Activated CD4-positive, alpha-beta T cell treated with anti-CD3 and anti-CD28 coated beads for 4 hours (primary cell): ENCODE measurements around the gene CDH23.

Experiments
- DNase-seq, 2 donors: peaks; one replicate each; pipeline ENCODE4 v3.0.0-alpha.2; 2020

The CDH23 gene

DNA sequence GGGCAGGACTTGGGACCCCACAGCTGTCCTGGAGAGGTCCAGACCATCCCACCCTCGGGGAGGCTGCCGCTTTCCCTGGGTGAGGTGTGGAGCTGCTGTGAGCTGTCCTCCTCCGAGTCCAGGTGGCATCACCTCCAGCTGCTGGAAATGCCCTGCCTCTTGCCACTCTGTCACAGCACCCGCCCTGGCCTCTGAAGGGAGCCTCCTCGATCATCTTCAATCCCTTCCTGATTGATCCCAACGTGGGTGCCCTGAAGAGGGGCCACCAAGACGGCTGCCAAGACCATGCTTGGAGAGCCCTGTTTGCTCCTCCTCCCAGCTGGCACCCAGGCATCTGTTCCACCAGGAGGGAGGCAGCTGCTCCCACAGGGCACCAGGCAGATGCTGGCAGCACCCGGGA is 318.3 kb downstream of the CDH23 start:
- DNase-seq, result no peak

GRCh38 chr10:71715860-71716259 is 319.1 kb downstream of the CDH23 start:
- no peak for DNase-seq

DNA sequence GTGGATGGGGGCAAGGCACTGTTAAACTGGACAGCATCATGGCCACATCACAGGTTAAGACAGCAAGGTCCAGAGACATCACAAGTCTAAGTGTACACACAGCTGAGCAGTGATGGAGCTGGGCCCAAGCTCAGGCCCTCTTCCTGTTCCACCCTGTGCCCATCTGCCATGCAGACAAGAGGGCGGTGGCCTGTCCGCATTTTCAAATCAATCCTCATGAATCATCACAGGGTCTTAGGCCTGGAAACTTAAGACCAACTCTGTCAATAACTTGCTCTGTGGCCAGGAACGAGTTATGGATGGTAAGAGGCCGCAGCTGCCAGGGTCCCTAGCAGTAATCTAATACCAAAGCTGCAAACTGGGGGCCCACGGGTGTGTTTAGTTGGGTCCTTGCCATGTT is 319.7 kb downstream of the CDH23 start:
- DNase-seq, result no peak

GRCh38 chr10:71717056-71717455 is 320.3 kb downstream of the CDH23 start:
- DNase-seq, result no peak

DNA sequence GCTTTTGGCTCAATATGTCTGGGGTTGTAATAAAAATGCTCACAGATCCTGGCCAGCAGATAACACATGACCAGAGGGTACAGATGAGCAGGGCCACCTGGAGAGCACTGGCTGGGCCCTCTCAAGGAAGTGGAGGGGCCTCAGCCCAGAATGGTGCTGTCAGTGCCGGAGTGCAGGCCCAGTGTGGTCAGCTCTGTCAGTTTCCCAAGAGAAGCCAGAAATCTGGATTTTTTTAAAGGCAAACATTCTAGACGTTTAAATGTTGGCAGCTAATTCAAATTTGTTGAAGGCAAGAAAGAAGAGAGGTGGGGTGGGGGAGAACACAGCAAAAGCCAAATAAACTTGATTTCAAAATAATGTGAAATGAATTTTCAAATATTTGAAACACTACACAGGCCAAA is 320.8 kb downstream of the CDH23 start:
- no peak for DNase-seq

GRCh38 chr10:71718165-71718698 is 321.5 kb downstream of the CDH23 start:
- DNase-seq, result no peak

GRCh38 chr10:71719042-71719441 is 322.3 kb downstream of the CDH23 start:
- no peak for DNase-seq

GRCh38 chr10:71719464-71720201 is 322.9 kb downstream of the CDH23 start, which contains the start of gene C10orf105:
TSS of gene C10orf105 (minus strand) at chr10:71719778. CDS start at chr10:71716337, 3,441 bp downstream.
- no peak for DNase-seq

DNA sequence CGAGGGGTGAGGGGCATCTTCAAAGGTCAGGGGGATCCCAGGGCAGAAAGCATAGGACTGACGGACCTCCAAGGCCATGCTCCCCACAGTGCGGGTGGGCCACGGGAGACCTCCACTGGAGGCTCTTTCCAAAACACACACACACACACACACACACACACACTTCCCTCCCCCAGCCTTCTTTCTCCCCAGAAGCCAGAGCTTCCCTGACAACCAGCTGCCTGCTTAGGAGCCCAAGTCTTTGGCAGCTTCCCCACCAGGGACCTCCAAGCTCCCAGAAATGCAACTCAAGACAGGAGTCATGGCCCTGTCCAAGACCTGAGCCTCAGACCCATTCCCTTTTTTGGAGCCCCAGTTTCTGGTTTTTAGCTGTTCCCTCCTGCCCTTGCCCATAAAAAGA is 323.6 kb downstream of the CDH23 start:
- DNase-seq, result no peak

GRCh38 chr10:71721313-71721712 is 324.6 kb downstream of the CDH23 start:
- DNase-seq, result no peak

- DNase-seq, result no peak
These were observed 326.1 kb downstream of the CDH23 start for GRCh38 chr10:71722849-71723248.

DNA sequence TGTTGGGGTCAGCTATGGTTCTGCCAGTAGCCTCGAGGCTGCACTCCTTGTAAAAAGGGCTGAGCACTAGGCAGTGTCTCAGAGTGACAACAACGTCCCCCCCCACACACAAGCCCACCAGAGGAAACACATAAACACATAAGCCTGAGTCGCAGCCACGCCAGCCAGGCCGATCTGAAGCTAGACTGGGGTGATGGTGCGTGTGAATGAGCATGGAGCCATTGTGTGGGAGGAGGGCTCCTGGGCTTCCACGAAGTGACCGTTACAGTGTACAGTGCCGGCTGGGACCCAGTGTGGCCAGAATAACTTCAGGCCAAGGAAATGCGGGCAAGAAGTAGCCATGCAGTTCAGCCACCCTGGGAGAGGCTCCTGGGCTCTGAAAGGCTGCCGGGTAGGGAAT is 326.6 kb downstream of the CDH23 start:
- no peak for DNase-seq

- DNase-seq, result no peak
These were observed 327.8 kb downstream of the CDH23 start for GRCh38 chr10:71724539-71724938.

DNA sequence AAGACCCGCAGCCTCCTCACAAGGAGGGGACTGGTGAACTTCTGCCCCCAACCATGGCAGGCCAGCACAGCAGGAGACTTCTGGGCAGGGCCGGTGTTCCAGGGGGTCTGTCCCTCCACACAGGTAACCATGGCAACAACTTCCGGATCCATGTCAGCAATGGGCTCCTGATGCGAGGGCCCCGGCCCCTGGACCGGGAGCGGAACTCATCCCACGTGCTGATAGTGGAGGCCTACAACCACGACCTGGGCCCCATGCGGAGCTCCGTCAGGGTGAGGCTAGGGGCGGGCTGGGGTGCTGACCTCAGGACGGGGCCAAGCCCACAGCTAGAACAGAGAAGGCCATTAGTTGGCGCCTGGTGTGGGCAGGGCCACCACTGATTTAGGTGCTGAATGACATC is 328.5 kb downstream of the CDH23 start:
- DNase-seq, result no peak

DNA sequence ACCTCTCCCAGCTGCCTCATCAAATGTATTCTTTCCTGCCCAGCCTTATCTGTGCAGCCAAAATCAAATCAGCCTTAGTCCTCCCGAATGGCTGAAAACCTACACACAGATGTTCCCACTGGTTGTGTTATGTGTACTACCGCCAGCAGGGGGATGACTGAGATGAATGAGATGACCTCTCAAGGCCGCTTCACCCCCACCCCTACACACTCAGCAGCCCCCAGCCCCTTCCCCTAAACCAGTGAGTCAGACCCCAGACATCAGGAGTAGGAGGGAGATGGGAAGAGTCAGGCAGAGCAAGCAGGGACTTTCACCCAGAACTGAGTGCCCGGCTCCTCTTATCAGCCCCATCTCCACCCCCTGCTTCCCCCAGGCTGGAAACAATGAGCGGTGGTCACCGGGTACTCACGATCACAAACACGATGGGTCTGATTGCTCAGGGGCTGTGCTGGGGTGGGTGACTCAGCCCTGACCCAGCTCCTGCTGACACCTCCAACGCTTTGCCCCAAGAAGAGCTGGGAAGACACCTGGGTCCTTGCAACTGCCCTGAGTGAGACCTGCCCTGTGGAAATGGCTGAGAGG is 329.4 kb downstream of the CDH23 start:
- DNase-seq, result peak; percentile 80 to 87

- DNase-seq, result peak in 1 of 2 donors; percentile 58
These were observed 329.9 kb downstream of the CDH23 start for GRCh38 chr10:71726580-71727104.

- DNase-seq, result peak; percentile 62 to 75
These were observed 330.5 kb downstream of the CDH23 start for GRCh38 chr10:71727105-71727737.

- peak in 1 of 2 donors; percentile 49 for DNase-seq
These were observed 331.3 kb downstream of the CDH23 start for GRCh38 chr10:71727738-71728737.

DNA sequence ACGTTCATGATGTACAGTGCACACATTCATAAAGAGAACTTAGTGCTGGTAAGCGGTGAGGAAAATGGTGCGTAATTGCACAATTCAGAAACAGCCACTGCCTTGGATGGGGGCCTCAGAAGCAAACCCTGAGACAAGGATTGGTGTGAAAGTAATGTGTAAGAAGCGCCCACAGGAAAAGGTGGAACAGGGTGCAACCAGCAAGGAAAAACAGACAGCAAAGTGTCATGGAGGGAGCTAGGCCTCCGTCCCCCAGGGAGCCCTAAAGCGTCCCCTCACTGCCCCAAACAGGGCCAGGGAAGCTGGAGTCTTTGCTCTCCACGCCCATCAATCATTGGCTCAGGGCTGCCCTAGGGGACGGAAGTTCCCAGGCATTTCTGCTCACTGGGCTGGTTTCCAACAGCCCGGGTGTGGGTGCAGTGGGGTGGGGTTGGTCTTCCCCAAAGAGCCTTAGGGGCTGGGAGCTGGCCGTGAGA is 332.5 kb downstream of the CDH23 start:
- DNase-seq, result no peak

DNA sequence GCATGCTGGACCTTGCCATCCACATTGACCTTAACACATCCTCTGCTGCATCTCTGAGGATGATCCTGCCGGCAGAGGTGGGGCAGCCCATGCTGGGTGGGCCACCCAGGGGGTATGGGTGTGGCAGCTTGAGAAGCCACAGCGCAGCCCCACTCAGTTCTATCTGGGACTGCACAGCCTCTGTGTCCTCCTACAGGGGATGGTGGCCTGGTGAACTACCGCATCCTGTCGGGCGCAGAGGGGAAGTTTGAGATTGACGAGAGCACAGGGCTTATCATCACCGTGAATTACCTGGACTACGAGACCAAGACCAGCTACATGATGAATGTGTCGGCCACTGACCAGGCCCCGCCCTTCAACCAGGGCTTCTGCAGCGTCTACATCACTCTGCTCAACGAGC is 335.1 kb downstream of the CDH23 start:
- DNase-seq, result no peak

GRCh38 chr10:71734797-71735196 is 338.1 kb downstream of the CDH23 start:
- no peak for DNase-seq
